Activated CD4-positive, alpha-beta memory T cell treated with anti-CD3 and anti-CD28 coated beads, Interleukin-2, amount 10 ng/mL, durations not matched to agents 7 days and 5 days (primary cell): Measurements from ENCODE around the gene HPS6. TPM values are rescaled to one million over a fixed set of nuclear protein-coding genes. Genes with fewer than 3 reads are reported as not detected.
"Not testable (repeated sequence)": the region's sequence is repeated elsewhere in the genome, so short reads cannot be mapped to it uniquely, and the experiment has no call there.

Source experiments
- CTCF ChIA-PET: fragments of 350-600 bp; sonication (Branson Sonifier 250); formaldehyde crosslinking; loops from one replicate; lab custom pipeline; 2021; ENCODE audit warnings: antibody characterized with exemption, inconsistent platforms; lab: Charles Lee
- POLR2A ChIA-PET: fragments of 350-600 bp; sonication (Branson Sonifier 250); formaldehyde crosslinking; loops from one replicate; lab custom pipeline; 2021; ENCODE audit warnings: antibody characterized with exemption; lab: Charles Lee
- DNase-seq: peaks from one replicate; pipeline ENCODE4 v3.0.0-alpha.2; 2020
- H3K27ac Mint-ChIP-seq: one replicate; pipeline ENCODE4 v1.8.0; 2021; ENCODE audit warnings: mild to moderate bottlenecking, mixed read lengths
- H3K27me3 Mint-ChIP-seq: one replicate; pipeline ENCODE4 v1.8.0; 2021; ENCODE audit warnings: mixed read lengths
- H3K36me3 Mint-ChIP-seq: one replicate; pipeline ENCODE4 v1.8.0; 2021; ENCODE audit warnings: low read depth, mixed read lengths
- H3K4me1 Mint-ChIP-seq: one replicate; pipeline ENCODE4 v1.8.0; 2021; ENCODE audit warnings: mixed read lengths
- H3K4me3 Mint-ChIP-seq: one replicate; pipeline ENCODE4 v1.8.0; 2021; ENCODE audit warnings: mild to moderate bottlenecking, mixed read lengths
- H3K9me3 Mint-ChIP-seq: one replicate; pipeline ENCODE4 v1.8.0; 2021; ENCODE audit warnings: mixed read lengths
- total RNA-seq, 2 experiments: library from RNA; stranded (reverse); gene quantifications; one replicate each; pipeline ENCODE4 v1.2.3, GENCODE V29; 2021

HPS6 gene
- 10 to 100 TPM; 24.7 to 25.7 TPM for total RNA-seq

DNA sequence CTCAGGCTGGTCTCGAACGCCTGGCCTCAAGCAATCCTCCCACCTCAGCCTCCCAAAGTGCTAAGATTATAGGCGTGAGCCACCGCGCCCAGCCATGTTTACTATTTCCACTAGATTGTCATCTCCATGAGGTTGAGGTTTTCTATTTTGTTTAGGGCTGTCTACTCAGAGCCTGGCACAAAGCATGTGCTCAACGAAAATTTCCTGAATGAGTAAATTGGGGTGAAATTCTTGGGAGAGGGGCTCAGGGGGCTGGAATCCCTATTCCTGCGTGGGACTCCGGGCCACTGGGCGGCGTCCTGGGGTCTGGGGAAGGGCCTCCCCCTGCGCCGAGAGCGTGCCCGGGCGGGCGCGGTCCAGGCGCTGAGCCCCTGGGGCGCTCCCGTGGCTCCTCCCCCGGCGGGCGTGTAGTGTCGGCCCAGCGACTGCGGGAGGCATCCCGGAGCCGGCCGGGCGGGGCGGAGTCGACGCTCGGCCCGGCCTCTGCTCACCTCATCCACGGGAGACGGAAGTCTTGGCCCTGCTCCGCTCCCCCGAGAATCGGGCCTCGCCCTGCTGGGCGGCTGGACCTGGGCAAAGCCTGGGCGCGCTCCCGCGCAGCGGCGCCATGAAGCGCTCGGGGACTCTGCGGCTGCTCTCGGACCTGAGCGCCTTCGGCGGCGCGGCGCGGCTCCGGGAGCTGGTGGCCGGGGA, at the start of gene HPS6:
Gene HPS6, plus strand, starts transcription at position 482 of the 693 bp plus-strand sequence. Its CDS starts 126 bp downstream, at position 608.
- Mint-ChIP-seq H3K27ac (peak within 1 kb of the TSS; percentile 83), H3K4me1 (peaks cover 32% of the 10 kb centered on the region), H3K27me3 (no peaks in the 10 kb centered on the region), H3K36me3 (peaks cover 12% of the 10 kb centered on the region), H3K9me3 (no peaks in the 10 kb centered on the region), H3K4me3 (peak within 1 kb of the TSS; percentile 84)
- ChIA-PET POLR2A (interaction anchor here (0.7 to 4.6 kb wide), 9 partner anchors 10 to 247 kb away, joined by 3 to 47 read pairs (median 3); partner anchors contain the start of genes ARMH3, NOLC1 and OGA), CTCF (interaction anchor here (1.5 to 2.5 kb wide), 4 partner anchors 8 to 224 kb away, joined by 6 to 14 read pairs (median 10); partner anchors contain the start of gene ARMH3)
- DNase-seq = peak; percentile 92

DNA sequence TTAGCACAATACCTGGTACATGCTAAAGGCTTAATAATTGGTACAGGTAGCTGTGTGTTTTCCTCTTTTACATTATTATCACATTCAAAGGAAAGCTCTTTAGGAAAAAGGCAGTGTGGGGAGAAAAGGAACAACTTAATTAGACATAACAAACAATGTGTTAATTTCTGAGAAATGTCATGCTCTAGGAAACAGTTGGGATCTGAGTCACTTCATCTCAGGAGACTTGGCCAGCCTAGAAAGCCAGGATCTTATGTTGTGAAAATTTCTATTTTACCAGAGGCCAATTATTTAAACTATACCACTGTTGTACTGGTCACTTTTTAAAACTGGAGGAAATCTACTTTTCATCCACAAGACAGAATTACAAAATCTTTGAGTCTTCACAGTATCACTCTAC, 48.7 kb upstream of the HPS6 start:
- H3K9me3 Mint-ChIP-seq = peaks cover 2% of the 10 kb centered on the region
- no peak overlapping the region for H3K27ac Mint-ChIP-seq
- H3K4me1 Mint-ChIP-seq = peaks cover 2% of the 10 kb centered on the region
- CTCF ChIA-PET = interaction anchor here (2.4 kb wide), 1 partner anchor 175 kb away, joined by 5 read pairs; no protein-coding TSS in a partner anchor
- no peak for DNase-seq
- H3K36me3 Mint-ChIP-seq = peaks cover 32% of the 10 kb centered on the region
- H3K27me3 Mint-ChIP-seq = no peaks in the 10 kb centered on the region
- no peak overlapping the region for H3K4me3 Mint-ChIP-seq
- POLR2A ChIA-PET = no interaction called here

DNA sequence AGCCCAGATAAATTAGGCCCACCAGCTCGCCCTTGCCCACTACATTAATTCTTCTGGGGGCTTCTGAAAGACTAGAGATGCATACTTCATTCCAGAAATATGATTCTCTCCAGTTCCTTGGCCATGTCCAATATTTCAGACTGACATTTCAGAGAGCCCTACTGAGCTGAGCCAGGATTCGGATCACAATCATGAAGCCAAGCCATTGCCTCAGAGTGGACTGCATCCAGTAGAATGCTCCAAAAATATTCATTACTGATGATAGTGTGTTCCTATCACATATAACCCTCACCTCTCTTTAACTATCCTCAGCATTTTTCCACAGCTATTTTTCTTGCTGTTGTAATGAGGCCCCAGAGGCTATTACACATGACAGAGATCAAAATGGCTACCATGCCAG, 47.9 kb upstream of the HPS6 start:
- Mint-ChIP-seq H3K9me3 (peaks cover 4% of the 10 kb centered on the region), H3K4me3 (no peak overlapping the region), H3K4me1 (peaks cover 2% of the 10 kb centered on the region), H3K36me3 (peaks cover 40% of the 10 kb centered on the region), H3K27me3 (no peaks in the 10 kb centered on the region), H3K27ac (no peak overlapping the region)
- ChIA-PET CTCF (no interaction called here), POLR2A (no interaction called here)
- DNase-seq = no peak

DNA sequence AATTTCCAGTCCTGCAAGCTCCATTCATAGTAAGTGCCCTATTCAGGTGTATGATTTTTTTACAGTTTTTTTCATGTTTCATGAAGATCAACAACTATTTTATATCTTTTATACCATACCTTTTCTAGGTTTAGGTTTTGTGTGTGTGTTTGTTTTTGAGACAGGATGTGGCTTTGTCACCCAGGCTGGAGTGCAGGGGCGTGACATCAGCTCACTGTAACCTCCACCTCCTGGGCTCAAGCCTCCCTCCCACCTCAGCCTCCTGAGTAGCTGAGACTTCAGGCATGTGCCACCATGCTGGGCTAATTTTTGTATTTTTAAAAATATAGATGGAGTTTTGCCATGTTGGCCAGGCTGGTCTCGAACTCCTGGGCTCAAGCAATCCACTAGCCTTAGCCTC, 44.2 kb upstream of the HPS6 start:
- peaks cover 4% of the 10 kb centered on the region for H3K9me3 Mint-ChIP-seq
- H3K4me3 Mint-ChIP-seq = no peak overlapping the region
- H3K27ac Mint-ChIP-seq = peak overlapping the region; percentile 69
- ChIA-PET CTCF (interaction anchor here (0.8 to 1.1 kb wide), 3 partner anchors 10 to 180 kb away, joined by 3 to 6 read pairs (median 3); no protein-coding TSS in a partner anchor), POLR2A (no interaction called here)
- DNase-seq = peak; percentile 49
- peaks cover 2% of the 10 kb centered on the region for H3K4me1 Mint-ChIP-seq
- H3K36me3 Mint-ChIP-seq = peaks cover 49% of the 10 kb centered on the region
- H3K27me3 Mint-ChIP-seq = no peaks in the 10 kb centered on the region

DNA sequence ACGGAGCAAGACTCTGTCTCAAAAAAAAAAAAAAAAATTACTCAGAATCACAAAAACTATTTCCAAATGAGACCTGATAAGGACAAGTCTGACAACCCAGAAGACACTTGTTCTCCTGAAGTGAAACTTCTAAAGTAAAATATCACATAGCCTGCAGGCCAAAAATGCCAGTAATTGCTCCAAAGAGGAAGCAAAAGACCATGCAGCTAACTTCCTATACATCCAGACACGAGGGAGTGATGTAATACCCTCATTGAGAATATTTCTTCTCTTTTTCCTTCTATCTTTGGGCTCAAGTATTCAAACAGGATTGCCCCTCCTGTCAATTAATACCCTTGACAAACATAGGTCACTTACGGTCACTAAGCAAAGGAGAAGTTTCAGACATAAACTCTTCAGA, 40.4 kb upstream of the HPS6 start:
- peaks cover 4% of the 10 kb centered on the region for H3K9me3 Mint-ChIP-seq
- POLR2A ChIA-PET = interaction anchor here (0.6 kb wide), 2 partner anchors 166 to 1100 kb away, joined by 3 to 4 read pairs; no protein-coding TSS in a partner anchor
- peaks cover 2% of the 10 kb centered on the region for H3K4me1 Mint-ChIP-seq
- H3K27me3 Mint-ChIP-seq = no peaks in the 10 kb centered on the region
- no peak overlapping the region for H3K4me3 Mint-ChIP-seq
- CTCF ChIA-PET = no interaction called here
- DNase-seq = no peak
- peaks cover 56% of the 10 kb centered on the region for H3K36me3 Mint-ChIP-seq
- no peak overlapping the region for H3K27ac Mint-ChIP-seq

DNA sequence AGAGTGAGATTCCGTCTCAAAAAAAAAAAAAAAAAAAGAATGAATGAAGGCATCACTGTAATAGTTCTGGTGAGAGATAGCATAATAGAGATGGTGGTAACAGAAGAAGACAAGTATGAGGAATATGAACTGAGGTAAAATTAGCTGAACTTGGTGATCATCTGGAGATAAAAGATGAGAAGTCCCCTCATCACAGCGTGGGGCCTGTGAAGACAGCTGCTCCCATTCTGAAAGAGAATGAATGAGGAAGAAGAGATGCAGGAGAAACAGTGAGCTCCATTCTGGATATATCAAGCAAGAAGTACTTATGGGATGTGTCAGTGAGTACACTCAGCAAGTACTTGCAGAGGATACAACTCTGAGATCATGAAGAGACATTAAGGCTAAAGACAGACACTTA, 37.9 kb upstream of the HPS6 start:
- no peaks in the 10 kb centered on the region for H3K4me1 Mint-ChIP-seq
- H3K4me3 Mint-ChIP-seq = no peak overlapping the region
- no peak for DNase-seq
- ChIA-PET POLR2A (interaction anchor here (0.6 kb wide), 1 partner anchor 149 kb away, joined by 3 read pairs; no protein-coding TSS in a partner anchor), CTCF (interaction anchor here (0.7 to 1.2 kb wide), 2 partner anchors 17 to 31 kb away, joined by 4 to 5 read pairs; no protein-coding TSS in a partner anchor)
- H3K9me3 Mint-ChIP-seq = no peaks in the 10 kb centered on the region
- H3K36me3 Mint-ChIP-seq = peaks cover 47% of the 10 kb centered on the region
- H3K27me3 Mint-ChIP-seq = no peaks in the 10 kb centered on the region
- no peak overlapping the region for H3K27ac Mint-ChIP-seq

DNA sequence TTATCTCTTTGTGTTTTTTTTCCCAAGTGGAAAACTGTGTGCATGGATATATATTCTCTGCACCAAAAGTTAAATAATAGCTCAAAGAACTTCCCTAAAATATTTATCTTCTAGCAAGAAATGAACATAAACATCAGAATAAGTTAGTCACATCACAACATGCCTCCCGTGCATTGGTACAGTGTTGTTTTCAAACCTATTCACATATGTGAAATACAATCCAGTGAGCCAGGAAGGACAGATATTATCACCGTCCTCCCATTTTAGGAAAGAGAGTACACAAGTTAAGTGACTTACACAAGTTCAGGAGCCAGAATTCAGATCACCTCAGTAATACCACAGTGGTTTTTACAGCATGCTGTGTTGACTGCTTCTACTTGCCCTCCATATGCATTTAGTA, 31.4 kb upstream of the HPS6 start:
- H3K27me3 Mint-ChIP-seq = no peaks in the 10 kb centered on the region
- H3K36me3 Mint-ChIP-seq = peaks cover 39% of the 10 kb centered on the region
- no peaks in the 10 kb centered on the region for H3K9me3 Mint-ChIP-seq
- no peak overlapping the region for H3K4me3 Mint-ChIP-seq
- no peak overlapping the region for H3K27ac Mint-ChIP-seq
- ChIA-PET CTCF (interaction anchor here (1.1 kb wide), 1 partner anchor 39 kb away, joined by 4 read pairs; no protein-coding TSS in a partner anchor), POLR2A (no interaction called here)
- DNase-seq = no peak
- no peaks in the 10 kb centered on the region for H3K4me1 Mint-ChIP-seq

DNA sequence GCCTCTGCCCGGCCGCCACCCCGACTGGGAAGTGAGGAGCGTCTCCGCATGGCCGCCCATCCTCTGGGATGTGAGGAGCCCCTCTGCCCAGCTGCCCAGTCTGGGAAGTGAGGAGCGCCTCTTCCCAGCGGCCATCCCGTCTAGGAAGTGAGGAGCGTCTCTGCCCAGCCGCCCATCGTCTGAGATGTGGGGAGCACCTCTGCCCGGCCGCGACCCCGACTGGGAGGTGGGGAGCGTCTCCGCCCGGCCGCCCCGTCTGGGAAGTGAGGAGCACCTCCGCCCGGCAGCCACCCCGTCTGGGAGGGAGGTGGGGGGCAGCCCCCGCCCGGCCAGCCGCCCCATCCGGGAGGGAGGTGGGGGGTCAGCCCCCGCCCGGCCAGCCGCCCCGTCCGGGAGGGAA, 29.3 kb upstream of the HPS6 start:
- H3K4me1 Mint-ChIP-seq, H3K4me3 Mint-ChIP-seq, DNase-seq, POLR2A ChIA-PET, H3K9me3 Mint-ChIP-seq, H3K27ac Mint-ChIP-seq, H3K27me3 Mint-ChIP-seq: not testable (repeated sequence)
- CTCF ChIA-PET = interaction anchor here (0.6 kb wide), 1 partner anchor 13 kb away, joined by 3 read pairs; no protein-coding TSS in a partner anchor
- peaks cover 35% of the 10 kb centered on the region for H3K36me3 Mint-ChIP-seq

DNA sequence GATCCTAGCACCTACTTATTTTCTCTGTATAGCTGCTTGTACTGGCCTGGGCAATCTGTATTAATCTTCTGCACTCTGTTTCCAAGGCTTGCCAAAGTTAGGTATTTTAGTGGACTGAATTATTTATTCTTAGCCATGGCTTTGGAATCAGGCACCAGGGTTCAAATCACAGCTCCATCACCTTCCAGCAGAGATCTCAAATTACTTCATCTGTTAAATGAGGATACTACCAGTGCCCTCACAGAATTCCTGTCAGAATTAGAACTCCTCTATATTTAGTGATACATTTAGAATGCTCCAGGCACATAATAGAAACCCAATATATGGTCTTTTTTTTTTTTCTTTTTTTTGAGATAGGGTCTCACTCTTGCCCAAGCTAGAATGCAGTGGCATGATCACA, 26.7 kb upstream of the HPS6 start:
- ChIA-PET CTCF (interaction anchor here (0.7 to 2.5 kb wide), 4 partner anchors 14 to 198 kb away, joined by 3 to 10 read pairs (median 3); no protein-coding TSS in a partner anchor), POLR2A (no interaction called here)
- DNase-seq = no peak
- Mint-ChIP-seq H3K9me3 (no peaks in the 10 kb centered on the region), H3K27ac (no peak overlapping the region), H3K4me3 (no peak overlapping the region), H3K36me3 (peaks cover 25% of the 10 kb centered on the region), H3K27me3 (no peaks in the 10 kb centered on the region), H3K4me1 (peaks cover 1% of the 10 kb centered on the region)

DNA sequence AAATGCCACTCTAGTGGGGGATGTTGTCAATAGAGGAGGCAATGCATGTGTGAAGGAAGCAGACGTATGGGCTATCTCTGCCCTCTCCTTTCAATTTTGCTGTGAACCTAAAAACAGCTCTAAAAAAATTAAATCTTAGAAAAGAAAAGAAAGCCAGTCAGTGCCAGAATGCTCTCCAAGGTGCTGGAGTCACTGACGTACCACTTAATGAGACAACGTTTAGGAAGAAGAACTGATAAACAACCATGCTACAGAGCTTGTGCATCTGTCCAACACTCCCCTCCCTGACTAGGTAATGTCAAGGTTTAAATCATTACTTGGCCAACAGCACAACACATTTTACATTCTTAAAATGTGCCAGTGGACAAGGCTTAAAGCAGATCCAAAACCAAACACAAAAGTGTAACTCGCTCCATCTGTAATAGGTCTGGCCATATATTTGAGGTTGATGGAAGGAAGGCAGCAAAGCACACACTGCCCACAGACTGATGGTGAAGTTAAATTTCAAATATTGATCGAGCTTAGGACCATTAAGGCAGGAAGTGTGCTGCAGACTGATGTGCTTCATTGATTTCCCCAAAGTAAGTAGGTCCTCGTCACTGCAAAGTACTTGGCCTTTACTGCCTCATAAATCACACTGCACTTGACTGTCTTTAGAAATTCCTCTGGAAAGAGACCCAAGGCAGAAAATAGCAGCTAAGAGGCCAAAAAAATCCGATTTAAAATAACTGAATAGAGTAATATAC, 24.7 kb upstream of the HPS6 start:
- Mint-ChIP-seq H3K27me3 (no peaks in the 10 kb centered on the region), H3K4me3 (no peak overlapping the region)

DNA sequence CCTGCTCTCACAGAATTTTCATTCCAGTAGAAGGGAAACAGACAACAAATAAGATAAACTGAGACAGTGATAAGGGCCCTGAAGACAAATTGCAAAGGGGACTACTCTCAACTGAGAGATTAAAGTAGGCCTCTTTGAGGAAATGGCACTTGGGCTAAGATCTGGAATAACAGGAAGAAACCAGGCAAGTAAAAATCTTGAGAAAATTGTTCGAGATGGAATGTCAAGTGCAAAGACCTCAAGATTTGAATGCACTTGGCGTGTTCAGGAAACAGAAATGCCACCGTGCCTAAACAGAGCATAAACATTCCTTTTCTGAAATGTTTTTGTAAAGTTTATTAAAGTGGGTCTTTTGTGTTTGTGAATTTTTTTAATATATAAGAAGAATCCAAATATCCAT, 19.9 kb upstream of the HPS6 start:
- Mint-ChIP-seq H3K4me3 (no peak overlapping the region), H3K27ac (no peak overlapping the region), H3K27me3 (no peaks in the 10 kb centered on the region), H3K36me3 (peaks cover 2% of the 10 kb centered on the region), H3K9me3 (no peaks in the 10 kb centered on the region), H3K4me1 (peaks cover 13% of the 10 kb centered on the region)
- ChIA-PET CTCF (no interaction called here), POLR2A (no interaction called here)
- no peak for DNase-seq

More for the DNA sequence above, 24.7 kb upstream of the HPS6 start:
- H3K27ac Mint-ChIP-seq = no peak overlapping the region
- H3K9me3 Mint-ChIP-seq = no peaks in the 10 kb centered on the region
- CTCF ChIA-PET = no interaction called here
- POLR2A ChIA-PET = interaction anchor here (0.8 kb wide), 1 partner anchor 201 kb away, joined by 4 read pairs; no protein-coding TSS in a partner anchor
- peaks cover 25% of the 10 kb centered on the region for H3K36me3 Mint-ChIP-seq
- no peak for DNase-seq
- peaks cover 2% of the 10 kb centered on the region for H3K4me1 Mint-ChIP-seq

DNA sequence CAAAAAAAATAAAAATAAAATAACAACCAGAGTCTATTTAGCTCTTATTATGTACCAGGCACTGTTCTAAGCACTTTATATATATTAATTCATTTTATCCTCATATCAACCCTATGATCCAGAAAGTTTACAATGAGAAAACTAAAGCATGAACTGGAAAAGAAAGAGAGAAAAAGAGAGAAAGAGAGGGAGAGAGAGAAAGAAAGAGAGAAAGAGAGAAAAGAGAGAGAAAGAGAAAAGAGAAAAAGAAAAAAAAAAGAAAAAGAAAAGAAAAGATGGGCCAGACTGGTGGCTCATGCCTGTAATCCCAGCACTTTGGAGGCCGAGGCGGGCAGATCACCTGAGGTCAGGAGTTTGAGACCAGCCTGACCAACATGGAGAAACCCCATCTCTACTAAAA, 19.1 kb upstream of the HPS6 start:
- H3K27me3 Mint-ChIP-seq = no peaks in the 10 kb centered on the region
- POLR2A ChIA-PET = no interaction called here
- CTCF ChIA-PET = no interaction called here
- H3K9me3 Mint-ChIP-seq = no peaks in the 10 kb centered on the region
- DNase-seq = no peak
- no peak overlapping the region for H3K4me3 Mint-ChIP-seq
- no peak overlapping the region for H3K27ac Mint-ChIP-seq
- H3K36me3 Mint-ChIP-seq = peaks cover 2% of the 10 kb centered on the region
- H3K4me1 Mint-ChIP-seq = peaks cover 13% of the 10 kb centered on the region
